ENCODE results near the gene LIPK.

The LIPK gene

GRCh38 chr10:88765816-88766215 is 59.8 kb downstream of the LIPK start:
- TF ChIP-seq CTCF (IDR thresholded peaks at IDR 0.05; ENCODE audit: low read depth, low read length) = no peak
- no peak for DNase-seq (ENCODE audit: low read depth, low spot score)
- in situ Hi-C loops (cut with HindIII; ENCODE audit: low sequenced_read_pairs) = no loop called here
- H3K4me3 ChIP-seq (ENCODE audit: low read depth, low read length) = no peak overlapping the region

- in situ Hi-C loops (cut with HindIII; ENCODE audit: low sequenced_read_pairs) = no loop called here
- no peak for DNase-seq (ENCODE audit: low read depth, low spot score)
- no peak for TF ChIP-seq CTCF (IDR thresholded peaks at IDR 0.05; ENCODE audit: low read depth, low read length)
- H3K4me3 ChIP-seq (ENCODE audit: low read depth, low read length) = no peak overlapping the region
Measured at GRCh38 chr10:88769384-88769783, 63.3 kb downstream of the LIPK start.

GRCh38 chr10:88781206-88781605 is 75.2 kb downstream of the LIPK start:
- in situ Hi-C loops (cut with HindIII; ENCODE audit: low sequenced_read_pairs) = no loop called here
- TF ChIP-seq CTCF (IDR thresholded peaks at IDR 0.05; ENCODE audit: low read depth, low read length) = no peak
- no peak for DNase-seq (ENCODE audit: low read depth, low spot score)
- H3K4me3 ChIP-seq (ENCODE audit: low read depth, low read length) = no peak overlapping the region

- no peak overlapping the region for H3K4me3 ChIP-seq (ENCODE audit: low read depth, low read length)
- no peak for DNase-seq (ENCODE audit: low read depth, low spot score)
- in situ Hi-C loops (cut with HindIII; ENCODE audit: low sequenced_read_pairs) = no loop called here
- TF ChIP-seq CTCF (IDR thresholded peaks at IDR 0.05; ENCODE audit: low read depth, low read length) = no peak
Measured at GRCh38 chr10:88782222-88782621, 76.2 kb downstream of the LIPK start.

GRCh38 chr10:88783724-88784123 is 77.7 kb downstream of the LIPK start:
- in situ Hi-C loops (cut with HindIII; ENCODE audit: low sequenced_read_pairs) = no loop called here
- peak; percentile 45 for DNase-seq (ENCODE audit: low read depth, low spot score)
- no peak for TF ChIP-seq CTCF (IDR thresholded peaks at IDR 0.05; ENCODE audit: low read depth, low read length)
- no peak overlapping the region for H3K4me3 ChIP-seq (ENCODE audit: low read depth, low read length)

- no peak for DNase-seq (ENCODE audit: low read depth, low spot score)
- in situ Hi-C loops (cut with HindIII; ENCODE audit: low sequenced_read_pairs) = no loop called here
- TF ChIP-seq CTCF (IDR thresholded peaks at IDR 0.05; ENCODE audit: low read depth, low read length) = no peak
- H3K4me3 ChIP-seq (ENCODE audit: low read depth, low read length) = no peak overlapping the region
Measured at GRCh38 chr10:88786032-88786770, 80.2 kb downstream of the LIPK start.
